Right atrium auricular region (tissue), 2 donors: Measurements from ENCODE around the gene ROBO3. TPM values are rescaled to one million over a fixed set of nuclear protein-coding genes. Genes with fewer than 3 reads are reported as not detected.
A peak's percentile ranks its signal among the peaks of the same experiment; 100 is the strongest.

Experiments
- DNase-seq: peaks from one replicate; pipeline ENCODE4 v3.0.0-alpha.2; 2019; ENCODE audit warnings: low spot score
- H3K27ac ChIP-seq, 2 donors: fragments of 200-600 bp; sonication (generic); 1 replicate in 1 of 2; 2 replicates in 1 of 2; pipeline ENCODE4 v1.5.1; 2016 to 2019
- H3K27me3 ChIP-seq, 2 donors: fragments of 200-600 bp; sonication (generic); one replicate each; pipeline versions ENCODE4 v1.5.1 to v1.6.0; 2017 to 2019
- H3K36me3 ChIP-seq: fragments of 200-600 bp; sonication (generic); one replicate; pipeline ENCODE4 v1.5.1; 2016
- H3K4me1 ChIP-seq, 2 donors: fragments of 200-600 bp; sonication (generic); one replicate each; pipeline versions ENCODE4 v1.5.1 to v1.6.0; 2017 to 2019
- H3K4me3 ChIP-seq, 2 donors: fragments of 200-600 bp; sonication (generic); 1 replicate in 1 of 2; 2 replicates in 1 of 2; pipeline ENCODE4 v1.5.1; 2017 to 2019; ENCODE audit warnings: mild to moderate bottlenecking in 1 of 2, moderate library complexity in 1 of 2
- H3K9me3 ChIP-seq, 2 donors: fragments of 200-600 bp; sonication (generic); one replicate each; pipeline ENCODE4 v1.5.1; 2019
- total RNA-seq, 2 donors: library from RNA; depleted of rRNA; stranded (reverse); fragments of >200 nt; gene quantifications; one replicate each; pipeline ENCODE4 v1.1.0, GENCODE V29; 2016
- TF ChIP-seq, protein P1 (sequence below), 2 donors: fragments of 200-600 bp; sonication (generic); IDR thresholded peaks; one replicate each; pipeline ENCODE4 v1.5.1; 2019; ENCODE audit warnings: antibody characterized with exemption in 2 of 2

Gene ROBO3
- total RNA-seq, 2 donors from 2014 or later, result 6.4 to 10.1 TPM

DNA sequence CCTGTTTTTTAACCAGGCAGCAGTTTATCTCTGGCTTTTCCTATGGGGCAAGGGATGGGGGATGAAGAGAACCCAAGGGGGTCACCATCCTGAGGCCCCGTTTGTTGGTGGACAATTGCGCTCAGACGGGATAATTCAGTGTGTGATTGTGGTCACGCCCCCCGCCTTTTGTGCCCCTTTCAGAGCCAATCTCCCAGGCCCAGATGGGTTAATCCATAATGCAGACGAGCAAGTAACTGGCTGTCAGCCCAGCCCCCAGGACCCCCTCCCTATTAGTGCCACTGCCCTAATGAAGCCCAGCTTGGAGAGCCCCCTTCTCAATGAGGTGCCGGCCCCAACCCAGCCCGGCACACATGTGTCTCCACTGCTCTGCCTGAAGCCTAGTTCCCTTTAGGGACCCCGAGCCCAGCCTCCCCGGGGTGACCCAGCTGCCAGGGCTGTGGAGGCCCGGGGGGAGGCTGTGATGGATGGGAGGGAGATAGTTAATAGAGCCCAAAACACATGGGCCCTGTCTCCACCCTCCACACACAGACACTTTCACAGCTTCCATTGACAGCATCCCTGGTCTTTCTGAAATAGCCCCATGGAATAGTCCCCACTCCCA, 19.1 kb upstream of the ROBO3 start:
- H3K9me3 ChIP-seq, result no peaks in the 10 kb centered on the region
- no peak overlapping the region for H3K4me3 ChIP-seq
- peaks cover 15 to 38% of the 10 kb centered on the region in 2 donors for H3K27me3 ChIP-seq
- TF ChIP-seq, protein P1, sequence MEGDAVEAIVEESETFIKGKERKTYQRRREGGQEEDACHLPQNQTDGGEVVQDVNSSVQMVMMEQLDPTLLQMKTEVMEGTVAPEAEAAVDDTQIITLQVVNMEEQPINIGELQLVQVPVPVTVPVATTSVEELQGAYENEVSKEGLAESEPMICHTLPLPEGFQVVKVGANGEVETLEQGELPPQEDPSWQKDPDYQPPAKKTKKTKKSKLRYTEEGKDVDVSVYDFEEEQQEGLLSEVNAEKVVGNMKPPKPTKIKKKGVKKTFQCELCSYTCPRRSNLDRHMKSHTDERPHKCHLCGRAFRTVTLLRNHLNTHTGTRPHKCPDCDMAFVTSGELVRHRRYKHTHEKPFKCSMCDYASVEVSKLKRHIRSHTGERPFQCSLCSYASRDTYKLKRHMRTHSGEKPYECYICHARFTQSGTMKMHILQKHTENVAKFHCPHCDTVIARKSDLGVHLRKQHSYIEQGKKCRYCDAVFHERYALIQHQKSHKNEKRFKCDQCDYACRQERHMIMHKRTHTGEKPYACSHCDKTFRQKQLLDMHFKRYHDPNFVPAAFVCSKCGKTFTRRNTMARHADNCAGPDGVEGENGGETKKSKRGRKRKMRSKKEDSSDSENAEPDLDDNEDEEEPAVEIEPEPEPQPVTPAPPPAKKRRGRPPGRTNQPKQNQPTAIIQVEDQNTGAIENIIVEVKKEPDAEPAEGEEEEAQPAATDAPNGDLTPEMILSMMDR (IDR thresholded peaks at IDR 0.05), result no peak
- DNase-seq, result no peak
- no peaks in the 10 kb centered on the region for H3K36me3 ChIP-seq
- H3K4me1 ChIP-seq, result peaks cover 0 to 7% of the 10 kb centered on the region in 2 donors
- no peak overlapping the region for H3K27ac ChIP-seq

DNA sequence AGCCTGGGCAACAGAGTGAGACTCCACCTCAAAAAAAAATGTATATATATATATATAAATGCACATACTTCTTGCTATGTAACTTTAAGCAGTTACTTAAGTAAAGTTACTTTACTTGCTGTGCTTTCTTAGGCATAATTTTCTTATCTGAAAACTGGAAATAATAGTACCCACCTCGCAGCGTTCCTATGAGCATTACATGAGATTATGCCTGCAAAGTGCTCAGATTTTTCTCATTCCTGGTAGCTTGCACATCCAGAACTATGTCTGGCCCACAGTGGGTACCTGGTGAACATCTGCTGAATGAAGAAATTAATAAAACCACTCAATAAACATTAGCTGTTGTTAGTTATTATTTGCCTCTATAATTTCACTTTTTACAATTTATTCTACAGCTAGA, 6.1 kb upstream of the ROBO3 start:
- TF ChIP-seq, protein P1 (IDR thresholded peaks at IDR 0.05), result no peak
- no peak overlapping the region for H3K4me3 ChIP-seq
- peaks cover 4 to 5% of the 10 kb centered on the region in 2 donors for H3K27me3 ChIP-seq
- no peaks in the 10 kb centered on the region for H3K36me3 ChIP-seq
- no peak overlapping the region for H3K27ac ChIP-seq
- peaks cover 0 to 4% of the 10 kb centered on the region in 2 donors for H3K9me3 ChIP-seq
- no peak for DNase-seq
- H3K4me1 ChIP-seq, result peaks cover 0 to 13% of the 10 kb centered on the region in 2 donors

DNA sequence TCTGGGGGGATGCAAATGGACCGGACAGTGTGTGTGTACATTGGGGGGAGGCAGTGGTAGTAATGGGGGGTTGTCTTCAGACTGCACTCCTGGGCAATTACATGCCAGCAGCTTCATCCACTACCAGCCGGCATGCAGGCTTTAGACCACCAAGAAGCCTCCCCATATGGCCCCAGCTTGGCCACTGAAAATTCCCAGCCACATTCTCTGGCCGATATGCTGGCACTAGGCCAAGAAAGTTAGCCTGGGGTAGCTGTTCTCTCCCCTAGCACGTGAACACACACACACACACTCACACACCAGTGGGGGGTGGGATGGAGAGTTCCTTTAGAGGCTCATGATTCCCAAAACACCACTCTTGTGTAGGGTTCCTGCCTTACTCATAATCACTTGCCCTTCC, 3.6 kb upstream of the ROBO3 start:
- Histone ChIP-seq H3K9me3 (no peaks in the 10 kb centered on the region), H3K27me3 (peaks cover 20 to 29% of the 10 kb centered on the region in 2 donors), H3K36me3 (no peaks in the 10 kb centered on the region), H3K27ac (no peak overlapping the region), H3K4me3 (no peak overlapping the region), H3K4me1 (peaks cover 0 to 34% of the 10 kb centered on the region in 2 donors)
- TF ChIP-seq, protein P1 (IDR thresholded peaks at IDR 0.05), result no peak
- DNase-seq, result no peak

DNA sequence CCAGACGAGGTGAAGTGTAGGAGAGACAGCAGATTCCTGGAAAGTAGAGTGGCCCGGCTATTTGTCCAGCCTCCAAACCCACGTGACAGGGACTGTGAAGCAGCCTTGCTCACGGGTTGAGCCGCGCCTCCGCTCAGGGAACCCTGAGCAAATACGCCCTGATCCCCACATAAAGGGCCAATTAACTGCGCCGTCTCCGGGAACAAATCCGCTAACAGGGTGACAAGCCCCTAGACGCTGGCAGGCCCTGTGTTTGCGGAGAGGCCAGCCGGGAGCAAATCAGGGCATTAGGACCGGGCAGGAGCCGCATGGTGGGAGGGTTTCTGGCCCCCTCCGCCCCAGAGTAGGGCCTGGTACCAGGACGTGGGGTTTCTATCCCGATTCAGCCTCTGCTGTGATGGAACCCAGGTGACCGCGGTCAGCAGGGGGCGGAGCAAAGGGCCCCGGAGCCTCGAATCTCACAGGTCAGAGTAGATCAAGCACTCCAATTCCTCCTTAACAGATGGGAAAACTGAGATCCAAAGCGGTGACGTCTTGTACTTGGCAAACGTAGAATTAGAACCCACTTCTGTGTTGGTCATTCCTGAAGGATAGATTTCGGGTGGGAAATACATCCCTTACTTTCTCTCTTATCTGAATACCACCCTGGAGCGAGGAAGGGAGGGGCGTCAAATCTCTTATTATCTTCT, 2.0 kb upstream of the ROBO3 start:
- TF ChIP-seq, protein P1 (IDR thresholded peaks at IDR 0.05), result no peak
- DNase-seq, result no peak
- H3K4me1 ChIP-seq, result peaks cover 0 to 37% of the 10 kb centered on the region in 2 donors
- H3K4me3 ChIP-seq, result peak overlapping the region in 1 of 2 donors; percentile 34
- no peaks in the 10 kb centered on the region for H3K9me3 ChIP-seq
- H3K36me3 ChIP-seq, result no peaks in the 10 kb centered on the region
- H3K27me3 ChIP-seq, result peaks cover 26 to 40% of the 10 kb centered on the region in 2 donors
- no peak overlapping the region for H3K27ac ChIP-seq

DNA sequence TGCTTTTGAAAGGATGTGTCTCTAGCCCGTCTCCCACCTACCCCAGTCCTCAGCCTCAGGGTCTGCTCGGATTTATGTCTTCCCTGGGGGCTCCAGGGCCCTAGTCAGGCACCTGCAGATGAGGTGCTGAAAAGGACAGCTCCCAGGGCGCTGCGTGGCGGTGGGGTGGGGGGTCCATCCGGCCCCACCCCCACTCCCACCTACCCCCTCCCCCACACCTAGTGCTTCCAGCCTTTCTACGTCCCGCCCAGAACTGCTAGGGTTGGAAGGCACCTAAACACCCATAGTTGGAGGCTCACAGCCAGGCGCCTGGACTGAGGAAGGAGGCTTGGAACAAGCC, 1.4 kb upstream of the ROBO3 start:
- TF ChIP-seq, protein P1 (IDR thresholded peaks at IDR 0.05), result no peak
- peaks cover 0 to 41% of the 10 kb centered on the region in 2 donors for H3K4me1 ChIP-seq
- H3K27ac ChIP-seq, result no peak overlapping the region
- H3K4me3 ChIP-seq, result no peak overlapping the region
- DNase-seq, result no peak
- H3K36me3 ChIP-seq, result no peaks in the 10 kb centered on the region
- no peaks in the 10 kb centered on the region for H3K9me3 ChIP-seq
- peaks cover 31 to 45% of the 10 kb centered on the region in 2 donors for H3K27me3 ChIP-seq
